SH-SY5Y (cell line): Measurements from ENCODE around the gene TAL2.

Experiments
- GATA2 ChIP-seq: IDR thresholded peaks from 2 replicates; pipeline ENCODE4 v1.6.1; 2011; ENCODE audit warnings: mild to moderate bottlenecking, low read depth, low read length
- GATA3 ChIP-seq: IDR thresholded peaks from 2 replicates; pipeline ENCODE4 v1.6.1; 2011; ENCODE audit warnings: low read depth, mild to moderate bottlenecking, low read length, moderate library complexity

GRCh38 chr9:105636331-105636730 is 25.9 kb upstream of the TAL2 start:
- TF ChIP-seq GATA2 (no peak), GATA3 (no peak)
